GM20431 (cell line): Measurements from ENCODE around the gene SDK2.

Source experiments
- in situ Hi-C: fragments of 300-500 bp; cut with MseI, MboI; formaldehyde crosslinking; loops from one replicate; pipeline ENCODE4 v1.15.0; 2020; ENCODE audit warnings: low sequenced_read_pairs; ENCODE audit not compliant: unreplicated experiment

SDK2 gene

DNA sequence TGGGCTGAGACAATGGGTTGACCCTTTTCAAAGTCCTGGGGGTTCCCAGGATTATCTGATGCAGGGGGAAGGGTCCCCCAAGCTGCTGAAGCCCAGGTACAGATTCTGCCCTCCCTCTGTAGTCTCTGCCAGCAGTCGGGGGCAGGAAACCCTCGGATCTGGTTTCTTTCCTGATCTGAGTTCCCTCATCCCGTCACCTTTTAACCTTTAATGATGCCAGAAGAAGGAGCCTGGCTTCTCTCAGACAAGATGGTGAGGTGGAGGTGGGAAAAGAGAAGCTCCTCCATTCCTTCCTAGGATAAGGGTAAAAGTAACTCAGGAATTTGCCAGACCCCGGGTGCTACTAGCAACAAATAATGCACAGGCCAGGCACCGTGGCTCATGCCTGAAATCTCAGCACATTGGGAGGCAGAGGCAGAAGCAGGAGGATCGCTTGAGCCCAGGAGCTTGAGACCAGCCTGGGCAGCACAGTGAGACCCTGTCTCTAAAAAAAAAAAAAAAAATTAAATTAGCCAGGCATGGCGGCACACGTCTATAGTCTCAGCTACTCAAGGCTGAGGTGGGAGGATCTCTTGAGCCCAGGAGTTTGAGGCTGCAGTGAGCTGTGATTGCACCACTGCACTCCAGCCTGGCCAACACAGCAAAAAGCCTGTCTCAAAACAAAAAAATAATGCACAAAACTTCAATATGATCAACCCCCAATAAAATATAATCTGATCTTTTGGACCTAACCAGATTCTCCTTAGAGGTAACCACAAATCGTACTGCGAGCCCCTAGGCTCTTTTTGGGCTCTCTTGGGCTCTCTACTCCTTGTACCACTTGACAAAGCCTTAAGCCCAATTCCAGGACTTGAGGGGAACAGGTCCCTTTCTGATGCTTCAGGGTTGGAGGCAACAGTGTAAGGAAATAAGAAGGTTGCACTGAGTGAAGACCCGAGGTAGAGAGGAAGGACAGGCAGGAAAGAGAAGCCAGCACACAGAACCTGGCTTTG, 338.1 kb downstream of the SDK2 start:
- in situ Hi-C loops, result no loop called here

DNA sequence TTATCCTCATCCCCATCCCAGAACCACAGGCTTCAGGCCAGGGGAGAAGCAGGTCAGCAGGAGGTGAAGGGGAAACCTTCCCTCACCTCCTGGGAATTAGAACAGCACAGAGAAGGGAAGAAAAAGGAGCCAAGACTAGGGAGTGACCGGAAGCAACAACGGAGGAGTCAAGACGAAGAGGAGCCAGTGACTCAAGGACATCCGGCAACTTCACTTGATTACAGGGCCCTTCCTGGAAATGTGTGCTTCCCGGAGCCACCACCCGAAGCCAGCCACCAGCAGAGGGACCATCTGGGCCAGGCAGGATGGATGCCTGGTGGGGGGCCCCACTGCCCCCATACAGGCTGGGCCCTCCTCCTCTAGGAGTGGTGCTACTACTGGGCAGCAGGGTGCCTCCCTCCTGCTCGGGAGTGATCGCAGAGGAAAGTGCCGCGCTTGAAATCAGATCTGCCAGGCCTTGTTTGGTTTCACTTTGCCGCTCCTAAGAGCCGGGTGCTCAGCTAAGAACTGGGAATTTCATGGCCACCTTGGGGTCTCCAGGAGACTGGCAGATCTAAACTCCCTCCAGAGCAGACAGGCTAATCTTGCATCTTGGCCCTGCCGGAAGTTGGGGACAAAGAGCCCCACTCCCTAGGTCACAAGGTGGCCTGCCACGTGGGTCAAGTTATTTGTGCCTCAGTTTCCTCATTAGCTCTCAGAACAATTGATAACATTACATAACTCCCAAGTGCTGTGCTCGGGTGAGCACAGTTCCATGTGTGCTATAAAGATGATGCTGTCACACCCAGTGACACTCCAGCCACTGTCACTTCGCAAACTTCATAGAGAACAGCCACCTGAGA, 339.1 kb downstream of the SDK2 start:
- in situ Hi-C loops, result no loop called here

DNA sequence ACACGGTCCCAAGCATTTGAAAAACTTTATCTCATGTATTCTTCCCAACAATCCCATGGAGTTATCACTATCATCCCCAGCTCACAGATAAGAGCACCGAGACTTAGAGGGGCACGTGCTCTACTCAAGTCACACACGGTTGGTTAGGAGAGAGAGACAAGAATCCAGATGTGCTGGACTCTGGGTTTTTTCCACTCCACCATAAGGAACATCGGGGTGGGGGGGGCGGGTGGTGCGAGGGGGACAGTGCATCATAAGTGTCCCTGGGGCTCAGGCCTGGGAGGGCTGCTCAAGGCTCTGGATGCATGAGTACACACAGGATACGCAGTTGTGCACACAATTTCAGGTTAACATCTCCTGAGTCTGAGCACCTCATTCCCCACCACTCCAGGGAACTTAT, 339.8 kb downstream of the SDK2 start:
- in situ Hi-C loops, result no loop called here

DNA sequence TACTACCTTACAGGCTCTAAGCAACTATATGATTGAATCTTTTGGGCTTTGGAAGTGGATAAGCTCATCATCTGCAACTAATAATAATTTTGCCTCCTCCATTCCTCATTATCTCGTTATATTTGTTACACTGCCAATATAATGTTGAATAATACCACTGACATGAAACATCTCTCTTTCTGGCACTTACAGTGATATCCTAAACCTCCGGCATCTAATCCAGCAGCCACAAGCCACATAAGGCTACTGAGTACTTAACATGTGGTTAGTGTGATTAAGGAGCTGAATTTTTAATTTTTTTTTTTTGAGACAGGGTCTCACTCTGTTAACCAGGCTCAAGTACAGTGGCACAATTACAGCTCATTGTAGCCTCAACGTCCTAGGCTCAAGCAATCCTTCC, 342.1 kb downstream of the SDK2 start:
- in situ Hi-C loops, result no loop called here

DNA sequence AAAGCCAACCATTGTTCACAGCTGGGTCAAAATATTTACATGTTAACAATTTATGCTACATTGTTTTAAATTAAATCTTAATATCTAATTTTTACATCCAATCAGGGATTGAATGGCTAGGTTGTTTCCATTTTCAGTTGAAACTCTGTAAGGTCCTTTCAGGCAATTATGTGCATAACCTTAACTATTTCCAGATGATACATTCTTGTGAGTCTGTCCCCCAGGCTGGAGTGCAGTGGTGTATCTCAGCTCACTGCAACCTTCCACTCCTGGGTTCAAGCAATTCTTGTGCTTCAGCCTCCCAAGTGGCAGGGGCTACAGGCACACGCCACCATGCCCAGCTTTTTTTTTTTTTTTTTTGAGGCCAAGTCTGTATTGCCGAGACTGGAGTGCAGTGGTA, 342.9 kb downstream of the SDK2 start:
- in situ Hi-C loops, result no loop called here

DNA sequence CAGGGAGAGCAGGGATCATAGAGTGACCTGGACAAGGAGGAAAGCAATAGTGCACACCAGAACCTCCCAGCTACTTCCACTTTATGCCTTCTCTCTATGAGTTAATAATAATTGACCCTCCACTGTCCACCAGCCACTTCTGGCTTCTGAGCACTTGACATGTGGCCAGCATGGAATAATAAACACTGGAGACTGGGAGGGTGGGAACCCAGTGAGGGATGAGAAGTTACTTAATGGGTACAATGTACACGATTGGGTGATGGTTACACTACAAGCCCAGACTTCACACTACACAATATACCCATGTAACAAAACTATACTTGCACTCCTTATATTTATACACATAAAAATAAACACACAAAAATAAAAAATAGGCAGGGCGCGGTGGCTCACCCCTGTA, 343.9 kb downstream of the SDK2 start:
- in situ Hi-C loops, result no loop called here

DNA sequence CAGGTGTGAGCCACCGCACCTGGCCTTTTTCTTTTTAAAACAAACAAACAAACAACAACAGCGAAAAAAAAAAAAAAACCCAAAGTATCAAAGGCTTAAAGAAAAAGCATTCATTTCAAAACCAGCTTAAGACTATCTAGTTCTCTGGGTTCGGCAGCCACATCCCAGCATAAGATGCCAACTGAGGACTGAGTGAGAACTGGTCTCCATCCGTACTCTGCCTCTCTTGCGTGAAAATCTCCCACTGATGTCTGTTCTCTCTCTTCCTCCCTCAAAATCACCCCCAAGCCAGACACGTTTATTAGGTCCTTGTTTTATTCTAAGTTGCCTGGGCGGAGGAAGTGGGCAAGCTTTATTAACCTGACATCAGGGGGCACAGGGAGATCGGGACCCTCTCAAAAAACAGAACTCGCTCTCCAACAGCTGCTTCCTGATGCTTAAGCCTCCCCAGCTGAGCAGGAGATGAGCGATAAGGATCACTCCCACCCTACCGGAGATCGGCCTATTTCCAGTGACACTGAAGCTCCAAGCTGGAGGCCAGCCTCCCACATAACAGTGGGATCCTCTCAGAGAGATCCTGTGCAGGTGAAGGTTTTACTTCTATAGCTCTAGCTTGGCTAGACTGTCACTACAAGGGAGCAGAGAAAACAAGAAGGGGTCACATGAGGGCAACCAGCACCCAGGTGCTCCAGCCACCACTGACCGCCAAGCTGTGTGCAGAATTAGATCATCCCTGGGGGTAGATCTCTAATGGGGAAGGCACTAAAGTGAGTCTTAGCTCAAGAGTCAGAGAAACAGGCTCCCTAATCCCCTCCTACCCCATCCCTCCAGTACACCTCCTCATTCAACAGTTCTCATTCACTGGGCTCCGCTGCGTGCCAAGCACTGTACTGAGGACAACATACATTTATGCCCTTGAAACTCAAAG, 346.0 kb downstream of the SDK2 start:
- in situ Hi-C loops, result no loop called here

DNA sequence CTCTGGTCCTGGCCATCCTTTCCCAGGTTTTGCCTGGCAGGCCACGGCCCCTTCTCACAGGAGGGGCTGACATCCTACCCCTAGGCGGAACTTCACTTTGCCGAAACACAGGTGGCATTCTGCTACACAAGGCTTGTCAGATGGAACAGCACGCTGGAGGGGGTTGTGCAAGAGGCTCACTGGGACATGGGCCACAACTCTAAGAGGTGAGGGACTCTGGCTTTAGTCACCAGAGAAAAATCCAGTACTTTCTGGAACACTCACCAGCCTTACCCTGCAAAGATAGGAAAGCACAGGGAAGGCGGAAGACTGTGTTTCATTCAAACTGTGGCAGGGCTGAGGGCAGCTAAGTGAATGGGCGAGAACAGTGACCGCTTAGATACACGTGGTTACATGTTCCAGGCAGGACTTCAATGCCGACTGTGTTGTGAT, 350.7 kb downstream of the SDK2 start:
- in situ Hi-C loops, result no loop called here

DNA sequence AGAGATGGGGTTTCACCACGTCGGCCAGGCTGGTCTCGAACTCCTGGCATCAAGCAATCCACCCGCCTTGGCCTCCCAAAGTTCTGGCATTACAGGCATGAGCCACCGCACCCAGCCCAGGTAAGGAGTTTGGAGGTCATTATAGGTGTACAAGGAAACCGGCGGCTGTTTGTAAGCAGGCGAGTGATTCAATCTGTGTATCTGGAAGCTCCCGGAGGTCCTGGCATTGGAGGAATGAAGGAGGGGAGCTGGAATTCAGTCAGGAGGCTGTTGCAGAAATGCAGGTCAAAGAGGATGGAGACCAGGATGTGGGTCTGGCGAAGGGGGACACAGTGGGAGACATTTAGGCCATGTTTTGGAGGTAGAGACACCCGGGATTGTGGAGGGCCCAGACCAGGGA, 351.2 kb downstream of the SDK2 start:
- in situ Hi-C loops, result no loop called here

DNA sequence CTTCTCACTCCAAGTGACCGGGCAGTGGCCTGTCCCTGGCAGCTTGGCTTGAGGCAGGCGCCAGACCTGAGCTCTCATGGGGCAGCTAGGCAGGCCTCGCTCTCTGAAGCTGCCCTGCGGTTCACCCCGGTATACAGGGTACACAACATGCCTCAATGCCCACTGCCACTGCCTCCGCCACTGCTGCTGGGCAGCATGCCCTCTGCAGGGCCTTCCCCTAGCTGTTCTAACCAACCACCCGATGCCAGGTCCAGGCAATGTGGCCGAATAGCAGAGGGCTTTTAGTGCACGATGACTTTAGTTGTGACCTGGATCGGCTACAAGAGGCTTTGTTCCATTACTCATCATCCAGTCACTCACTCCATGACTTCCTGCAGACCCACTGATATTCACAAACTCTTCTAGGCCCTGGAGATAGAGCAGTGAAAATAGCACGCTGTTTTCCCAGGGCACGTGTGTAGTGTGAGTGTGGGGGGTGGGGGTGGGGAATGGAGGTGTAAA, 352.2 kb downstream of the SDK2 start:
- in situ Hi-C loops, result no loop called here

DNA sequence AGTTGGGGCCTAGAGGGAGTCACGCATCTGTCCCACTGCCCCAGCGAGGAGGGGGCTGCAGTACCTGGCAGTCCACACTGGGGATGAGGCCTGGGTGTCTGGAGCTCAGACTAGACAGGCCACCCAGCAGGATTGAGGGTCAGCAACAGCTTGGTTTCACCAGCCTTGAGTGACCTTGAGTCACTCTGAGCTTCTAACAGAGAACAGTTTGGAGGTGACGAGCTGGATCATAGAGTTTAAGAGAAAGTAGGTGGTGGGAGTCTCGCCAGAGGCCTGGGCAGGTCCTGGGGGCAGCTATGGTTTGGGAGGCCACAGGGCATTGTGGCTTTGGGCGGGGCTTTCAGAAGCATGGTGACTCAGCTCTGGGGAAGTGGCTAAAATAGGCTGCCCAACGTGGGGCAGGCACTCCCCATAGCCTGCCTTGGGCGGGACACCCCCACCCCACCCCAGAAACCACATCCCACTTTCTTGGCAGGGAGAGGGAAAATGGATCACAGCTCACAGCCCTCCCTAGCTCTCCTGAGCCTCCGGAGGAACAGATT, 352.9 kb downstream of the SDK2 start:
- in situ Hi-C loops, result no loop called here

DNA sequence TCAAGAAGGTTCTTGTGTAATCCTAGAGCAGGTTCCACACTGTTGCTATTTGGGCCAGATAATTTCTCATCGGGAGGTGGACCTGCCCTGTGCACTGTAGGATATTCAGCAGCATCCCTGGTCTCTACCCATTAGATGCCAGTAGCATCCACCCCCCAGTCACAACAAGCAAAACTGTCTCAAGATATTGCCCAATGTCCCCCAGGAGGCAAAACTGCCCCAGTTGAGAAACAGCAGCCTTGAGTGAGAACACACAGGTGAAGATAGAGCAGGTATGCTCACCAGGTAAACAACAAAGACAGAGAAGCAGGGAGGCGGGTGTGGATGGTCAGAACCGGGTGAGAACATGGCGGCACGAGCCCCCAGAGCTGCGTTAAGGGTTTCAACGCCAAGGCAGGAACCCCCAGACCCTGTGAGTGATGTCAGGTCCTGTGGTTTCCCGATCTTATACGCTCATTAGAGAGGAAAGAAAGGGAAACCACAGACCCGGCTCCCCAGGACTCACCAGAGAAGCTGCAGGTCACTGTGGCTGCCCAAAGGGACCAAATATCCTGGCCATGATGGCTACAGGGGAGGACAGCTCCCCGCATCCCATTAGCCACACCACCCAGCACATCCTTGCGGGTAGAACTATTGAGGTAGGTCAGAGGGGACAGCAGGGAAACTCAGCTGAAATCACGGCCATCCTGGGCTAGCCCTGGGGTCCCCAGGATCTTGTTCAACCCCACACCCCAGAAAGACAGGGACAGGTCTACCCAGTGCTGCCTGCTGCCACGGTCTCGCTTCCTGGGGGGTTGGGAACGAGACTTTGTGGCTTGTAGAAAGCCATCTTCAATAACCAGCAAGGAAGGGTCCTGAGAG, 353.6 kb downstream of the SDK2 start:
- in situ Hi-C loops, result no loop called here

DNA sequence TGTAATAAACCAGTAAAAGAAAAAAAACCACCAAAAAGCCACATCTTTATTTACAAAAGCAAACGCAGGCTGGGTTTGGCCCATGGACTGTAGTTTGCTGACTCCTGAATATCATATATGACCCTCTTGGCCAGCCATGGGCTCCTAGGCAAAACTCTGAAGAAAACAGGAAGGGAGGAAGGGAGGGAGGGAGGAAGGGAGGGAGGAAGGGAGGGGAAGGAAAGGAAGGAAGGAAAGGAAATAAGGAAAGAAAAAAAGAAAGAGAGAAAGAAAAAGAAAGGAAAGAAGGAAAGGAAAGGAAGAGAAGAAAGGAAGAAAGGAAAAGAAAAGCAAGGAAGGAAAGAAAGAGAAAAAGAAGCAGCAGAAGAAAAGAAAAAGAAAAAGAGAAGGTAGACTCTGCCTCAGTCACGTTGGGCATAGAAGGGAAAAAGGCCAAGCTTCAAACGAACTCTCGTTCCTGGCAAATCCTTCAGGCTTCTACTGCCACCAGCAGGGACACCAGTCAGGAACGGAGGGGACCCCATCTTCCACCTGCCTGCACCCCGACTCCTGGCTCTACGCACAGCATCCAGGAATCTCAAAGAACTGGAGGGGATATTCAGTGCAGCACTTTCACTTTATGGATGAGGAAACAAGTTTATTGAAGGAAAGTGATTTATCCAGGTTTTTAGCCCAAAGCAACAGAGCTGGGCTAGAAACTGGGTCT, 354.5 kb downstream of the SDK2 start:
- in situ Hi-C loops, result no loop called here

DNA sequence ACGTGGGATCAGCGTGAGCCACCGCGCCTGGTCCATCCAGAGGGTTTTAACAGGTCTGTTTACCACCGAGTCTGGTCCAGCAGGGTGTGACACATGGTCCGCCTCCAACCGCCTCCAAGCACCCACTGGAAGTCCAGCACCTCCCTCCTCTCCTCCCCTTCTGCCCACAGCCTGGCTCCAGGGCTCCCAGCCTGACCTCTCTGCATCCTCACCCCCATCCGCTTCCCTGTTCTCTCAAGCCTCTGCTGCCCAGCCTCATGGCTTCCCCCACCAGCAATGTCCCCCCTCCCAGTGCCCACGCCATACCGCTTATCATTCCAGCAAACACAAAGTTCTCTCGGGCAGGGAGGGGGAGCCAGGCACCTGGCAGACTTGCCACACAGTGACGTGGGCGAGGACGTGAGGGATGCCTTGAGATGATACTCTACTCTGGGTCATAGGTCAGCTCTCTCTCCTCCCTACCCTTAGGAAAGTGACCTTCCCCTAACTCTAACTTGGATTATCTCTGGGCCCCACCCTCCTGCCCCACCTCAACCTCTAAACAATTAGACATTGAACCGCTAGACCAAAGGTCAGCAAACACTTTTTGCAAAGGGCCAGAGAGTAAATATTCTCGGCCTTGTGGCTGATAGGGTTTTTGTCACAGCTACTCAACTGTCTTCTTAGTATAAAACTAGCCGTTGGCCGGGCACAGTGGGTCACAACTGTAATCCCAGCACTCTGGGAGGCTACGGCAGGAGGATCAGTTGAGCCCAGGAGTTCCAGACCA, 355.5 kb downstream of the SDK2 start:
- in situ Hi-C loops, result no loop called here

DNA sequence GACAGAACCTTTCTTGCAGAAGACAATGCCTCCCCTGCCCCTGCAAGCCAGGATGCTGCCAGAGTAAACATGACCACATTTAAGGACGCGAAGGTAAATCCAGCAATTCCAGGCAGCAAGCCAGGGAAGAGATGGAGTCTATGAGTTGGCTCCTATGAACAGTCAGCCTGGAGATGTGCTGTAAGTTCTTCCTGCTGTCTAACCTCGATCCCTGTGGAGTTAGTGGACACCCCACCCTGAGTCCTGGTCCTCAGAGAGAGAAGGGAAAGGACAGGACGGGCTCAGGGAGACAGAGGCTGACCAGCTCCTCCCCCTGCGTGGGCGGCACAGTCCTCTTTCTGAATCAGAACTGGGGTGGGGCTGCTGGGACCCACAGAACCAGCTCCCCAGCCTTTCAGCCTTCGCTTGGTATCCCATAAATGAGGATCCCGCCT, 357.4 kb downstream of the SDK2 start:
- in situ Hi-C loops, result no loop called here

DNA sequence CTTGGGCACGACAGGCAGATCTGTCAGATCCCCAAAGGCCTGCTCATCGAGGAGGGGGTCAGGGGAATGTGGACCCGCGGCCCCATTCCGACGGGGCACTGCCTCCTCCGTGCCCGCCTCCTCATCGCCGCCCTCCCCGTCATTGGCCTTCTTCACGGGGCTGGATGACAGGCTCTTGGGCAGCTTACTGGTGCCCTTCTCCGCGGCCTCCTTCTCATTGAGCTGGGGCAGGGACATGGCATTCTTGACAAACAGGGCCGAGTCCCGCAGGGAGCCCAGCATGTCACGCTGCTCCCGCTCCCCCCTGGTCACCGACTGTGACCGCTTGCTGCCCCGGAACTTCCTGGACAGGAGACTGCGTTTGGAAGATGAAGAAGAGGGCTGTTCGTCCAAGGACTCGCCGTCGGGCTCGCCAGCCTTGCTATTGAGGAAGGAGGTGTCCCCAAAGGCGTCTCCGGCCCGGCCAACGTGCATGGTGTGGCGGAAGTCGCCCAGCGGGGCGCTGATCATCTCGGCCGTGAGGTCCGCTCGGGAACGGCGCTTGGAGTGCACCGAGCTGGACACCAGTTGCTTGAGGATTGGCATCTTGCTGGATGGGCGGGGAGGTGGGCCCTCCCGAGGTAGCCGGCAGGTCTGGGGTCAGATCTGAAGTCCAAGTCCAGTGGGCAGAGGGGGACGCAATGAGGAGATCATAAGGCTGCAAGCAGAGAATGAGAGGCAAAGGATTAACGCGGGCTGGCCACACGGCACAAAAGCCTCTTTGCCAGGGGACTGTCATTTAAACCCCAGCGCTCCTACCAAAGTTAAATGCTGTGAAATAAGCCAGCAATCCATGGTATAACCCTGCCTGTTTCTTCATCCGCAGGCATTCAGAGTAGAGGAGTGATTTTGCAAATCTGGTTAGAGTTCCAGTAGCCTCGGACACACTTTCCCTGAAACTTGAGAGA, 358.1 kb downstream of the SDK2 start:
- in situ Hi-C loops, result no loop called here
